ENCODE results near the gene GLI3. TPM values are rescaled to one million over a fixed set of nuclear protein-coding genes. Genes with fewer than 3 reads are reported as not detected.

The GLI3 gene
- total RNA-seq, 1 experiment from 2014 or later = not detected

DNA sequence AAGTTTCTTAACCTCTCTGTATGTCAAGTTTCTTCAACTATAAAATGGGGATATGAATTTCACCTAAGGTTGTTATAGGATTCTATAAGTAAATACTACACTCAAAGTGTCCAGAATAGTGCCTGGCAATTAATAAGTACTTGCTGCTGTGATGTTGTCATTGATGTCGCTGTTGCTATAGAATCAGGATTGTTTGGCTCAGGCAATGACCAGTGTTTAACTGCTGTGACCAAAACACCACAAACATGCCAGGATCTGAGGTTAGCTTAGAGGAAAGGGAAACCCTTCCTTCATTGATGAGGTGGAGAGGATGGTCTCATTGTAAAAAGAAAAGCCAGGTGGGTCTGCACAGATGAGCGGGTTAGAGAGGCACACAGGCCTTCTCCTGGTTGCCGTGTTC, 311.1 kb downstream of the GLI3 start:
- Histone ChIP-seq H2AFZ (no peak overlapping the region), H3F3A (ENCODE audit: insufficient read depth, low read depth) (no peaks in the 10 kb centered on the region)
- POLR2A ChIA-PET (ENCODE audit: unreplicated experiment) = interaction anchor here (0.5 kb wide), 1 partner anchor 1657 kb away, joined by 3 read pairs; the partner anchor contains the start of gene STK17A

GRCh38 chr7:41924796-41925195, 312.2 kb downstream of the GLI3 start:
- Histone ChIP-seq H4K20me1 (ENCODE audit: insufficient read depth) (no peaks in the 10 kb centered on the region), H3K36me3 (ENCODE audit: low read depth) (no peaks in the 10 kb centered on the region), H3K27ac (no peak overlapping the region), H3K4me3 (no peak overlapping the region), H3K79me2 (ENCODE audit: low read depth) (no peaks in the 10 kb centered on the region), H3F3A (ENCODE audit: insufficient read depth, low read depth) (no peaks in the 10 kb centered on the region), H3K4me2 (no peak overlapping the region), H3K9me3 (ENCODE audit: insufficient read depth, low read depth) (no peaks in the 10 kb centered on the region), H2AFZ (0 out of 2 replicates have a peak overlapping the region, but pooled peaks have one; percentile 30), H3K9me2 (ENCODE audit: insufficient read depth) (no peaks in the 10 kb centered on the region), H3K4me1 (replicated peaks; ENCODE audit: insufficient read depth) (no peaks in the 10 kb centered on the region), H3K27me3 (ENCODE audit: insufficient read depth, low read depth) (no peaks in the 10 kb centered on the region)
- no peak for TF ChIP-seq EZH2 (IDR thresholded peaks at IDR 0.05; ENCODE audit: low read depth)
- TF ChIP-seq, protein P1, sequence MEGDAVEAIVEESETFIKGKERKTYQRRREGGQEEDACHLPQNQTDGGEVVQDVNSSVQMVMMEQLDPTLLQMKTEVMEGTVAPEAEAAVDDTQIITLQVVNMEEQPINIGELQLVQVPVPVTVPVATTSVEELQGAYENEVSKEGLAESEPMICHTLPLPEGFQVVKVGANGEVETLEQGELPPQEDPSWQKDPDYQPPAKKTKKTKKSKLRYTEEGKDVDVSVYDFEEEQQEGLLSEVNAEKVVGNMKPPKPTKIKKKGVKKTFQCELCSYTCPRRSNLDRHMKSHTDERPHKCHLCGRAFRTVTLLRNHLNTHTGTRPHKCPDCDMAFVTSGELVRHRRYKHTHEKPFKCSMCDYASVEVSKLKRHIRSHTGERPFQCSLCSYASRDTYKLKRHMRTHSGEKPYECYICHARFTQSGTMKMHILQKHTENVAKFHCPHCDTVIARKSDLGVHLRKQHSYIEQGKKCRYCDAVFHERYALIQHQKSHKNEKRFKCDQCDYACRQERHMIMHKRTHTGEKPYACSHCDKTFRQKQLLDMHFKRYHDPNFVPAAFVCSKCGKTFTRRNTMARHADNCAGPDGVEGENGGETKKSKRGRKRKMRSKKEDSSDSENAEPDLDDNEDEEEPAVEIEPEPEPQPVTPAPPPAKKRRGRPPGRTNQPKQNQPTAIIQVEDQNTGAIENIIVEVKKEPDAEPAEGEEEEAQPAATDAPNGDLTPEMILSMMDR (conservative IDR thresholded peaks at IDR 0.05) = no peak
- no peak for DNase-seq
- ChIA-PET POLR2A (ENCODE audit: unreplicated experiment) (no interaction called here), CTCF (no interaction called here)
- intact Hi-C loops (cut with micrococcal nuclease; ENCODE audit: unreplicated experiment) = no loop called here
- BruUV-seq (replicated peaks) = no TSS peak

More for the DNA sequence above, 311.1 kb downstream of the GLI3 start:
- CTCF ChIA-PET = no interaction called here
- intact Hi-C loops (cut with micrococcal nuclease; ENCODE audit: unreplicated experiment) = no loop called here
- Histone ChIP-seq H3K27ac (no peak overlapping the region), H3K4me3 (no peak overlapping the region), H3K4me1 (replicated peaks; ENCODE audit: insufficient read depth) (no peaks in the 10 kb centered on the region), H3K79me2 (ENCODE audit: low read depth) (no peaks in the 10 kb centered on the region), H3K4me2 (no peak overlapping the region), H3K27me3 (ENCODE audit: insufficient read depth, low read depth) (no peaks in the 10 kb centered on the region), H4K20me1 (ENCODE audit: insufficient read depth) (no peaks in the 10 kb centered on the region), H3K9me3 (ENCODE audit: insufficient read depth, low read depth) (no peaks in the 10 kb centered on the region), H3K36me3 (ENCODE audit: low read depth) (no peaks in the 10 kb centered on the region), H3K9me2 (ENCODE audit: insufficient read depth) (no peaks in the 10 kb centered on the region)
- BruUV-seq (replicated peaks) = no TSS peak
- TF ChIP-seq EZH2 (IDR thresholded peaks at IDR 0.05; ENCODE audit: low read depth) = no peak
- TF ChIP-seq, protein P1 (conservative IDR thresholded peaks at IDR 0.05) = no peak
- DNase-seq = no peak

DNA sequence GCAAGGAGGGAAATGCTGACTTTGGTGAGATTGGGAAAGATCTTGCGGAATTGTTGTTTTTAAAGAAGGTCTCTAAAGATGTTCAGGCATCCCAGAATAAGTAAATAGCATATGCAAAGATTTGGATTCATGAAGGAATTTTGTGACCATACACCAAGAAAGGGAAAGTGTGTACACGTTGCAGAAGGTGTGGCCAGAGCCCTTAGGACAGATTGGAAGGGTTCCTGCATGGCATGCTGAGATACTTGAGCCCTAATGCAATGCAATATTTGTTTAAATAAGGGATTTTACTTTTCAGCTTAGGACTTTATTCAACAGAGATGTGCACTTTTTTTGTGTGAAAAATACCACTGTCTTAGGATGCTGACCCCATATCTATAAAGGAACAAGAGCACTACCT, 314.6 kb downstream of the GLI3 start:
- no peak overlapping the region for H2AFZ ChIP-seq
- no TSS peak for BruUV-seq (replicated peaks)
- POLR2A ChIA-PET (ENCODE audit: unreplicated experiment) = no interaction called here

More for the DNA sequence above, 314.6 kb downstream of the GLI3 start:
- H3K9me3 ChIP-seq (ENCODE audit: insufficient read depth, low read depth) = no peaks in the 10 kb centered on the region
- no peaks in the 10 kb centered on the region for H3K4me1 ChIP-seq (replicated peaks; ENCODE audit: insufficient read depth)
- intact Hi-C loops (cut with micrococcal nuclease; ENCODE audit: unreplicated experiment) = no loop called here
- no peaks in the 10 kb centered on the region for H3K27me3 ChIP-seq (ENCODE audit: insufficient read depth, low read depth)
- H3K36me3 ChIP-seq (ENCODE audit: low read depth) = no peaks in the 10 kb centered on the region
- no peak overlapping the region for H3K4me3 ChIP-seq
- H3K9me2 ChIP-seq (ENCODE audit: insufficient read depth) = no peaks in the 10 kb centered on the region
- CTCF ChIA-PET = no interaction called here
- H3K4me2 ChIP-seq = no peak overlapping the region
- H3F3A ChIP-seq (ENCODE audit: insufficient read depth, low read depth) = no peaks in the 10 kb centered on the region
- DNase-seq = no peak
- TF ChIP-seq, protein P1 (conservative IDR thresholded peaks at IDR 0.05) = no peak
- no peak for TF ChIP-seq EZH2 (IDR thresholded peaks at IDR 0.05; ENCODE audit: low read depth)
- H4K20me1 ChIP-seq (ENCODE audit: insufficient read depth) = no peaks in the 10 kb centered on the region
- H3K79me2 ChIP-seq (ENCODE audit: low read depth) = no peaks in the 10 kb centered on the region
- no peak overlapping the region for H3K27ac ChIP-seq
